BJ (cell line): ENCODE data around the gene ACAP3. TPM values are rescaled to one million over a fixed set of nuclear protein-coding genes. Genes with fewer than 3 reads are reported as not detected.

Experiments
- CTCF ChIA-PET: fragments of 350-600 bp; formaldehyde crosslinking; extraction: SDS; loops from one replicate; lab custom pipeline; 2021; ENCODE audit warnings: antibody characterized with exemption, inconsistent platforms; lab: Yijun Ruan, JAX
- POLR2A ChIA-PET: fragments of 300-600 bp; sonication (Branson Sonifier 250); formaldehyde crosslinking; extraction: SDS; loops from one replicate; lab custom pipeline; 2021; ENCODE audit warnings: antibody characterized with exemption; lab: Charles Lee
- DNase-seq: peaks from one replicate; pipeline ENCODE4 v3.0.0-alpha.2; 2011; ENCODE audit warnings: low read depth
- H3K27me3 ChIP-seq: 2 replicates; pipeline ENCODE4 v1.6.0; 2011; ENCODE audit warnings: low read length; ENCODE audit not compliant: control insufficient read depth, insufficient read depth
- H3K36me3 ChIP-seq: 2 replicates; pipeline ENCODE4 v1.5.1; 2011; ENCODE audit warnings: low read length; ENCODE audit not compliant: control insufficient read depth, insufficient read depth
- H3K4me3 ChIP-seq: 2 replicates; pipeline ENCODE4 v1.5.1; 2011; ENCODE audit warnings: low read depth, mild to moderate bottlenecking, control low read depth, low read length
- polyA plus RNA-seq: library from polyadenylated mRNA; depleted of rRNA; stranded (reverse); fragments of >200 nt; gene quantifications from 2 replicates; pipeline ENCODE4 v1.2.3, GENCODE V29; 2011; rRNA removed
- small RNA-seq: library from RNA; depleted of rRNA; stranded (forward); fragments of <200 nt; gene quantifications from one replicate; pipeline ENCODE3, GENCODE V24; 2012; ENCODE audit warnings: low replicate concordance, low read depth; ENCODE audit not compliant: insufficient read length
- TF ChIP-seq, protein P1 (sequence below): IDR thresholded peaks from 2 replicates; pipeline ENCODE4 v1.5.1; 2011; ENCODE audit warnings: low read depth, mild to moderate bottlenecking, control low read depth, inconsistent platforms, low read length, moderate library complexity; ENCODE audit not compliant: insufficient read depth

Gene ACAP3
- polyA plus RNA-seq, 1 experiment: 33.9 TPM

DNA sequence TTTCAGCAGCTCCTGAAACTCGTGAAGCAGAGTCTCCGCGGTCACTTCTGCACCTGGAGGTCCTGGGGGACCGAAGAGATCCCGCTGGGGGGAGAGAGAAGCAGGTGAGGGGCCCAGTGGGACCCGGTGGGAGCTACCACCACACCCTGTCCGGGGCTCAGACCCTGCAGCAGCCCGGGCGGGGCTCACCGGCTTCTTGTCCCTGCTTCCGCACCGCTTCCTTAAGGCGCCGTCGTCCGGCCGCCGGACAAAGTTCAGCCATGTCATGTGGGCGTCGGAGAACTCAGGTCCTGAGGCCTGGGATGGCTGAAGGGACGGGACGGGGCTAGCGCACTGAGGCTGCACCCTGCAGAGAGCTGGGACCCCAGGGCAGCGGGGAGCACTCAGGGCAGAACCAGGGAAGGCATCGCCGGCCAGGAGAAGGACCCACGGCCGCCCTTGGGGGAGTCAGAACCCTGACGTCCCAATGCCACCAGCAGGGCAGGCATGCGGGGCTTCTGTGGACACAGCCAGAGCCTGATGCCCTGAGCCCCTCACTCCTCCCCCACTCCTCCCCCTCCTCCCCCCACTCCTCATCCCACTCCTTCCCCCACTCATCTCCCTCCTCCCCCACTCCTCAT is 63.4 kb downstream of the ACAP3 start:
- POLR2A ChIA-PET: no interaction called here

DNA sequence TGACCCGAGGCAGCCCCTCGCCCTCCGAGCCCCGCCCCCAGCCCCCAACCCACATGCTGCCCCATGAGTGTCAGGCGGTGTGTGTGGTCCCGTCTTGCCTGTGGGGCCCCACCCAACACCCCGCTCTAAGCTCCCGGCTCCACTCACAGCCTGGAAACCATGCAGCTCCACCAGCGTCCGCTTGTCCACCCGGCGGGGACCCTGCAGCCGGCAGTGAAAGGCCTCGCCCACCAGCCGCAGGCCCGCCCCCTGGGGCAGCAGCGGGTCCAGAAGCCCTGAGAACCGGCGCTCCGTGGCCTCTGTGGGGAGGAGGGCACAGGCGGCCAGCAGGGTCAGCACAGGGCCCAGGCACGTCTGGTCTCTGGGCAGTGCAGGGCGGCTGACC is 63.9 kb downstream of the ACAP3 start:
- no peak for DNase-seq
- Histone ChIP-seq H3K4me3 (no peak overlapping the region), H3K36me3 (no peaks in the 10 kb centered on the region; the same call in 1 of the 2 replicates), H3K27me3 (no peaks in the 10 kb centered on the region)
- ChIA-PET POLR2A (no interaction called here), CTCF (no interaction called here)
- TF ChIP-seq, protein P1, sequence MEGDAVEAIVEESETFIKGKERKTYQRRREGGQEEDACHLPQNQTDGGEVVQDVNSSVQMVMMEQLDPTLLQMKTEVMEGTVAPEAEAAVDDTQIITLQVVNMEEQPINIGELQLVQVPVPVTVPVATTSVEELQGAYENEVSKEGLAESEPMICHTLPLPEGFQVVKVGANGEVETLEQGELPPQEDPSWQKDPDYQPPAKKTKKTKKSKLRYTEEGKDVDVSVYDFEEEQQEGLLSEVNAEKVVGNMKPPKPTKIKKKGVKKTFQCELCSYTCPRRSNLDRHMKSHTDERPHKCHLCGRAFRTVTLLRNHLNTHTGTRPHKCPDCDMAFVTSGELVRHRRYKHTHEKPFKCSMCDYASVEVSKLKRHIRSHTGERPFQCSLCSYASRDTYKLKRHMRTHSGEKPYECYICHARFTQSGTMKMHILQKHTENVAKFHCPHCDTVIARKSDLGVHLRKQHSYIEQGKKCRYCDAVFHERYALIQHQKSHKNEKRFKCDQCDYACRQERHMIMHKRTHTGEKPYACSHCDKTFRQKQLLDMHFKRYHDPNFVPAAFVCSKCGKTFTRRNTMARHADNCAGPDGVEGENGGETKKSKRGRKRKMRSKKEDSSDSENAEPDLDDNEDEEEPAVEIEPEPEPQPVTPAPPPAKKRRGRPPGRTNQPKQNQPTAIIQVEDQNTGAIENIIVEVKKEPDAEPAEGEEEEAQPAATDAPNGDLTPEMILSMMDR: no peak

More for the DNA sequence above, 63.4 kb downstream of the ACAP3 start:
- TF ChIP-seq, protein P1: no peak
- no peaks in the 10 kb centered on the region; the same call in 1 of the 2 replicates for H3K36me3 ChIP-seq
- CTCF ChIA-PET: no interaction called here
- no peak for DNase-seq
- no peak overlapping the region for H3K4me3 ChIP-seq
- H3K27me3 ChIP-seq: no peaks in the 10 kb centered on the region

DNA sequence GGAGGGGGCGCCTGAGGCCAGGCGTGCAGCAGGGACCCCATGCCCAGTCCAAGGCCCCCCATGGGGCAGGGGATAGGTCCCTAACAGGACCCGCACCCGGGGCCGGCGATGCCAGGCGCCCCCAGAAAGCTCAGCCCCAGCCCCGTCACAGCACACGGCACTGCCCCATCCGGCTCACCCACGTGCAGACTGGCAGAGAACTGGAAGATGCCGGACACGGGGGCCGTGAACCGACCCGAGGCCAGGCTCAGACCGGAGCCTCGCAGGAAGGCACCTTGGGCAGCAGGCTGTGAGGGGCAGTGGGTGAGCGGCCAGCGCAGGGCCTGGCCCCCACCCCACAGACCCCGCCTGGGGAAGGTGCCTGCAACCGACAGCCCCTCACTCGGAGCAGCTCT is 64.5 kb downstream of the ACAP3 start:
- H3K4me3 ChIP-seq: no peak overlapping the region
- TF ChIP-seq, protein P1: no peak
- H3K27me3 ChIP-seq: no peaks in the 10 kb centered on the region
- H3K36me3 ChIP-seq: no peaks in the 10 kb centered on the region; the same call in 1 of the 2 replicates
- CTCF ChIA-PET: no interaction called here
- POLR2A ChIA-PET: no interaction called here
- no peak for DNase-seq

DNA sequence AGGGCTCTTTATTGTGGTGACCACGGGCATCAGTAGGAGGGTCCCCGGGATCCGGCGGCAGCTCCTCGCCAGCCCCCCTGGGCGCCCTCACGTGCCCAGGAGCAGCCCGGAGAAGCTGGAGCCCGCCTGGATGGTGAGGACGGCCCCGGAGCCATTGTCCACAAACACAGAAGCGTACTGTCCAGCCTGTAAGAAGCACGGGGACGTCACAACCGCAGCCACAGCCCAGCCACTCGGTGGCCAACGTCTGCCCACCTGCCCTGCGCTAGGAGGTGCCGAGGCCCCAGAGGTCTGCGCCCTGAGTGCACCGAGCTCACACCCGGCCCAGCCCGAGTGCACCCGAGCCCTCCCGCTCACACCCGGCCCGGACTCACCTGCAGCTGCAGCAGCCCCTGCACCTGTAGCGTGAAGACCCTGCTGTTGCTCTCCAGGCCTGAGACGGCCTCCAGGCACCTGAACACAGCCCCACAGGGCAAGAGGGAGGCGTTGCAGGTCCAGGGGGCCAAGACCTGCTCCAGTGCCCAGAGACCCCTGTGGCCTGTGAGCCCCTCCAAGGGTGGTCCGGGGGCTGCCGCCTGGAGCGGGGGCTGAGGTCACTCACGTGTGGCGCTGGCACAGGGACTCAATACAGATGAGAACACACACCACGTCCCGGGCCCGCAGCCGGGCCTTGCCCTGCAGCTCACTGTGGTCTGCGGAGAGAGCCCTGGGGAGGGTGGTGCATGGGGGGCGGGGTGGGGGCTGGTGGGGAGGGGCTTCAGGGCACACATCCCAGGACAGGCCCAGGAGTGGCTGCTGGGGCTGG is 65.1 kb downstream of the ACAP3 start:
- ChIA-PET POLR2A (no interaction called here), CTCF (interaction anchor here (0.8 kb wide), 1 partner anchor 73 kb away, joined by 3 read pairs; no protein-coding TSS in a partner anchor)
- H3K4me3 ChIP-seq: no peak overlapping the region
- TF ChIP-seq, protein P1: no peak
- no peaks in the 10 kb centered on the region; the same call in 1 of the 2 replicates for H3K36me3 ChIP-seq
- DNase-seq: no peak
- no peaks in the 10 kb centered on the region for H3K27me3 ChIP-seq

Small RNA genes within 50 kb of the gene (small RNA-seq; reads per million reads assigned to genes)
- not detected for gene MIR6726

Other genes with a start within 250 kb of the ACAP3 start
- gene RNF223, start 233.6 kb downstream of the ACAP3 start, polyA plus RNA-seq: not detected in 2 replicates
- 4.3 and 8.9 TPM in 2 replicates for gene C1orf159, start 191.8 kb downstream of the ACAP3 start, polyA plus RNA-seq
- not detected in 2 replicates for gene TTLL10, start 134.1 kb downstream of the ACAP3 start, polyA plus RNA-seq
- 0.40 TPM in 1 of 2 replicates, not detected in the other for gene TNFRSF18, start 101.3 kb downstream of the ACAP3 start, polyA plus RNA-seq
- gene TNFRSF4, start 93.8 kb downstream of the ACAP3 start, polyA plus RNA-seq: not detected in 2 replicates
- 119 and 188 TPM in 2 replicates for gene SDF4, start 75.9 kb downstream of the ACAP3 start, polyA plus RNA-seq
- 16.9 and 20.9 TPM in 2 replicates for gene B3GALT6, start 75.7 kb downstream of the ACAP3 start, polyA plus RNA-seq
- gene C1QTNF12, start 61.2 kb downstream of the ACAP3 start, polyA plus RNA-seq: 0.42 and 0.43 TPM in 2 replicates
- gene UBE2J2, start 34.1 kb downstream of the ACAP3 start, polyA plus RNA-seq: 20.5 and 25.7 TPM in 2 replicates
- 1.1 and 1.9 TPM in 2 replicates for gene SCNN1D, start 27.5 kb downstream of the ACAP3 start, polyA plus RNA-seq
- 11.9 and 18.2 TPM in 2 replicates for gene PUSL1, start 667 bp upstream of the ACAP3 start, polyA plus RNA-seq
- gene INTS11, start 16.7 kb upstream of the ACAP3 start, polyA plus RNA-seq: 52.0 and 95.8 TPM in 2 replicates
- 11.1 and 14.2 TPM in 2 replicates for gene CPTP, start 16.9 kb upstream of the ACAP3 start, polyA plus RNA-seq
- gene TAS1R3, start 23.4 kb upstream of the ACAP3 start, polyA plus RNA-seq: 0.06 and 0.11 TPM in 2 replicates
- gene DVL1, start 41.5 kb upstream of the ACAP3 start, polyA plus RNA-seq: 16.2 and 23.6 TPM in 2 replicates
- gene MXRA8, start 50.6 kb upstream of the ACAP3 start, polyA plus RNA-seq: 427 and 702 TPM in 2 replicates
- gene AURKAIP1, start 67.3 kb upstream of the ACAP3 start, polyA plus RNA-seq: 73.2 and 97.8 TPM in 2 replicates
- 142 and 175 TPM in 2 replicates for gene CCNL2, start 91.4 kb upstream of the ACAP3 start, polyA plus RNA-seq
- gene MRPL20, start 99.4 kb upstream of the ACAP3 start, polyA plus RNA-seq: 84.8 and 121 TPM in 2 replicates
- 0.31 and 0.43 TPM in 2 replicates for gene ANKRD65, start 113.3 kb upstream of the ACAP3 start, polyA plus RNA-seq
- gene VWA1, start 127.8 kb upstream of the ACAP3 start, polyA plus RNA-seq: 1.7 and 2.0 TPM in 2 replicates
- 0.06 and 0.20 TPM in 2 replicates for gene ATAD3C, start 141.8 kb upstream of the ACAP3 start, polyA plus RNA-seq
- 9.5 and 12.5 TPM in 2 replicates for gene ATAD3B, start 163.8 kb upstream of the ACAP3 start, polyA plus RNA-seq
- gene ATAD3A, start 204.2 kb upstream of the ACAP3 start, polyA plus RNA-seq: 12.5 and 19.7 TPM in 2 replicates
- 5.5 and 8.7 TPM in 2 replicates for gene TMEM240, start 232.7 kb upstream of the ACAP3 start, polyA plus RNA-seq